ENCODE results near the gene CLDN24.

DNA sequence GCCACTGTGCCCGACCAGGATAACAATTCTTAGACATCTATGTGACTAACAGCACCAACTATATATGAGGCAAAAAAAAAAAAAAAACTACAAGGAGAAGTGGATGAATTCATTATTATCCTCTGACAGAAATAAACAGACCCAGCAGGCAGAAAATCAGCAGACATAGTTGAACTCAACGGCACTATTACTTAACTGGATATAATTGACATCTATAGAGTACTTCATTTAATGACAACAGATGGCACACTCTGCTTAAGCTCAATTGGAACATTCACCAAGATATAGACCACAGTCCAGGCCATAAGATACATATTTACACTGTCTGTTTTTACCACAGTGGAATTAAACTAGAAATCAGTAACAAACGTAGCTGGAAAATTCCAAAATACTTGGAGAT is 15.4 kb downstream of the CLDN24 start:
- TF ChIP-seq, protein P1, sequence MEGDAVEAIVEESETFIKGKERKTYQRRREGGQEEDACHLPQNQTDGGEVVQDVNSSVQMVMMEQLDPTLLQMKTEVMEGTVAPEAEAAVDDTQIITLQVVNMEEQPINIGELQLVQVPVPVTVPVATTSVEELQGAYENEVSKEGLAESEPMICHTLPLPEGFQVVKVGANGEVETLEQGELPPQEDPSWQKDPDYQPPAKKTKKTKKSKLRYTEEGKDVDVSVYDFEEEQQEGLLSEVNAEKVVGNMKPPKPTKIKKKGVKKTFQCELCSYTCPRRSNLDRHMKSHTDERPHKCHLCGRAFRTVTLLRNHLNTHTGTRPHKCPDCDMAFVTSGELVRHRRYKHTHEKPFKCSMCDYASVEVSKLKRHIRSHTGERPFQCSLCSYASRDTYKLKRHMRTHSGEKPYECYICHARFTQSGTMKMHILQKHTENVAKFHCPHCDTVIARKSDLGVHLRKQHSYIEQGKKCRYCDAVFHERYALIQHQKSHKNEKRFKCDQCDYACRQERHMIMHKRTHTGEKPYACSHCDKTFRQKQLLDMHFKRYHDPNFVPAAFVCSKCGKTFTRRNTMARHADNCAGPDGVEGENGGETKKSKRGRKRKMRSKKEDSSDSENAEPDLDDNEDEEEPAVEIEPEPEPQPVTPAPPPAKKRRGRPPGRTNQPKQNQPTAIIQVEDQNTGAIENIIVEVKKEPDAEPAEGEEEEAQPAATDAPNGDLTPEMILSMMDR (IDR thresholded peaks at IDR 0.05) = no peak
- no peak for TF ChIP-seq ZFX (IDR thresholded peaks at IDR 0.05; ENCODE audit: borderline replicate concordance)
